Panc1 (cell line): ENCODE results near the gene MAK.

Source experiments
- CTCF ChIP-seq: fragments of 450-650 bp; IDR thresholded peaks from 2 replicates; pipeline ENCODE4 v1.5.1; 2017; ENCODE audit warnings: mild to moderate bottlenecking
- POLR2AphosphoS5 ChIP-seq: IDR thresholded peaks from 2 replicates; pipeline ENCODE4 v1.6.1; 2012; ENCODE audit warnings: mild to moderate bottlenecking, low read depth, low read length, moderate library complexity
- TF ChIP-seq, protein P1 (sequence below), 2 experiments: IDR thresholded peaks; 2 replicates each; pipeline ENCODE4 v1.6.1; 2011 to 2012; ENCODE audit warnings: low read depth in 2 of 2, control low read depth in 1 of 2, low read length in 1 of 2, mild to moderate bottlenecking in 1 of 2, moderate library complexity in 1 of 2; ENCODE audit not compliant: insufficient read depth in 1 of 2

DNA sequence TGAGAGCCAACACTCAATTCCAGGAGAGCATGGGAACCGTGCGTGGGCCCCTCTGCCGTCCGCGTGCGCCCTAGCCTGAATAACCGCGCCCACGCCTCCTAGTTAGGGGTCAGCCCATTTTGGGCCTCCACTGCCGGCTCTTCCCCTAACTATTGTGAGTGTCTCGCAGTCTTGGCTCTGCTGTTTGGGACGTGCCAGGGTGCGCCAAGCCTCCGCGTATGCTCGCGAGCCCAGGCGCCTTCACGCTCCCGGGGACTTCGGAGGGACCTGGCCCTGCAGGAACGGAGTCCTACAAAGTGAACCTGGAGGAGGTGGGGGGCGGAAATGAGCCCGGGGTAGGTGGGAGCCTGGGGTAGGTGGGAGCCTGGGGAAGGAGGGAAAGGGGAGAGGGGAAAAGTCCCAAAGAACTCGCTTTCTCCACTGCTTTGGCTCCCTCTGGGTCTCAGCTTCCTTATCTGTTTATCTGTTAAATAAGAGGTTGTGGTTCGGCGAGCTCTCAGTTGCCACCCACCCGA is 44.4 kb upstream of the MAK start:
- no peak for TF ChIP-seq CTCF
- TF ChIP-seq POLR2AphosphoS5, result no peak
- TF ChIP-seq, protein P1, sequence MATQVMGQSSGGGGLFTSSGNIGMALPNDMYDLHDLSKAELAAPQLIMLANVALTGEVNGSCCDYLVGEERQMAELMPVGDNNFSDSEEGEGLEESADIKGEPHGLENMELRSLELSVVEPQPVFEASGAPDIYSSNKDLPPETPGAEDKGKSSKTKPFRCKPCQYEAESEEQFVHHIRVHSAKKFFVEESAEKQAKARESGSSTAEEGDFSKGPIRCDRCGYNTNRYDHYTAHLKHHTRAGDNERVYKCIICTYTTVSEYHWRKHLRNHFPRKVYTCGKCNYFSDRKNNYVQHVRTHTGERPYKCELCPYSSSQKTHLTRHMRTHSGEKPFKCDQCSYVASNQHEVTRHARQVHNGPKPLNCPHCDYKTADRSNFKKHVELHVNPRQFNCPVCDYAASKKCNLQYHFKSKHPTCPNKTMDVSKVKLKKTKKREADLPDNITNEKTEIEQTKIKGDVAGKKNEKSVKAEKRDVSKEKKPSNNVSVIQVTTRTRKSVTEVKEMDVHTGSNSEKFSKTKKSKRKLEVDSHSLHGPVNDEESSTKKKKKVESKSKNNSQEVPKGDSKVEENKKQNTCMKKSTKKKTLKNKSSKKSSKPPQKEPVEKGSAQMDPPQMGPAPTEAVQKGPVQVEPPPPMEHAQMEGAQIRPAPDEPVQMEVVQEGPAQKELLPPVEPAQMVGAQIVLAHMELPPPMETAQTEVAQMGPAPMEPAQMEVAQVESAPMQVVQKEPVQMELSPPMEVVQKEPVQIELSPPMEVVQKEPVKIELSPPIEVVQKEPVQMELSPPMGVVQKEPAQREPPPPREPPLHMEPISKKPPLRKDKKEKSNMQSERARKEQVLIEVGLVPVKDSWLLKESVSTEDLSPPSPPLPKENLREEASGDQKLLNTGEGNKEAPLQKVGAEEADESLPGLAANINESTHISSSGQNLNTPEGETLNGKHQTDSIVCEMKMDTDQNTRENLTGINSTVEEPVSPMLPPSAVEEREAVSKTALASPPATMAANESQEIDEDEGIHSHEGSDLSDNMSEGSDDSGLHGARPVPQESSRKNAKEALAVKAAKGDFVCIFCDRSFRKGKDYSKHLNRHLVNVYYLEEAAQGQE (IDR thresholded peaks at IDR 0.05; ENCODE audit: insufficient read depth in 1 of 2, low read depth in 2 of 2, low read length in 1 of 2), result no peak
